Stomach smooth muscle (tissue), 2 donors: Measurements from ENCODE around the gene CDK14.

Experiments used
- H3K27ac ChIP-seq: one replicate; pipeline ENCODE4 v1.7.0; 2013; ENCODE audit warnings: mild to moderate bottlenecking, low read length, inconsistent platforms
- H3K27me3 ChIP-seq, 2 donors: one replicate each; pipeline ENCODE4 v1.7.0; 2013; ENCODE audit warnings: low read length in 2 of 2; ENCODE audit not compliant: insufficient read depth in 2 of 2, control insufficient read depth in 1 of 2
- H3K36me3 ChIP-seq, 2 donors: one replicate each; pipeline ENCODE4 v1.7.0; 2013; ENCODE audit warnings: low read length in 2 of 2; ENCODE audit not compliant: control insufficient read depth in 2 of 2, insufficient read depth in 2 of 2
- H3K4me1 ChIP-seq: one replicate; pipeline ENCODE4 v1.7.0; 2013; ENCODE audit warnings: low read length; ENCODE audit not compliant: control insufficient read depth, insufficient read depth
- H3K4me3 ChIP-seq, 2 donors: one replicate each; pipeline ENCODE4 v1.7.0; 2013; ENCODE audit warnings: low read length in 2 of 2
- H3K9ac ChIP-seq, 2 donors: one replicate each; pipeline ENCODE4 v1.7.0; 2013; ENCODE audit warnings: low read length in 2 of 2, mild to moderate bottlenecking in 1 of 2
- H3K9me3 ChIP-seq, 2 donors: one replicate each; pipeline ENCODE4 v1.7.0; 2013; ENCODE audit warnings: low read length in 2 of 2; ENCODE audit not compliant: control insufficient read depth in 2 of 2
- donor health status: healthy.
- donor health status: Pancreatic carcinoma.

The CDK14 gene

GRCh38 chr7:90995996-90996395 lies 399.9 kb downstream of the CDK14 start:
- Histone ChIP-seq H3K4me1 (no peaks in the 10 kb centered on the region), H3K27me3 (no peaks in the 10 kb centered on the region), H3K9me3 (no peaks in the 10 kb centered on the region), H3K36me3 (no peaks in the 10 kb centered on the region), H3K9ac (no peak overlapping the region), H3K4me3 (no peak overlapping the region), H3K27ac (no peak overlapping the region)

- no peaks in the 10 kb centered on the region for H3K36me3 ChIP-seq
- H3K4me1 ChIP-seq: no peaks in the 10 kb centered on the region
- no peak overlapping the region for H3K9ac ChIP-seq
- H3K27me3 ChIP-seq: no peaks in the 10 kb centered on the region
- no peak overlapping the region for H3K27ac ChIP-seq
- no peak overlapping the region for H3K4me3 ChIP-seq
- H3K9me3 ChIP-seq: no peaks in the 10 kb centered on the region
These were observed 404.2 kb downstream of the CDK14 start for GRCh38 chr7:90999989-91000979.

GRCh38 chr7:91005024-91005423 lies 408.9 kb downstream of the CDK14 start:
- Histone ChIP-seq H3K27me3 (no peaks in the 10 kb centered on the region), H3K9ac (no peak overlapping the region), H3K27ac (no peak overlapping the region), H3K9me3 (no peaks in the 10 kb centered on the region), H3K36me3 (no peaks in the 10 kb centered on the region), H3K4me1 (no peaks in the 10 kb centered on the region), H3K4me3 (no peak overlapping the region)

DNA sequence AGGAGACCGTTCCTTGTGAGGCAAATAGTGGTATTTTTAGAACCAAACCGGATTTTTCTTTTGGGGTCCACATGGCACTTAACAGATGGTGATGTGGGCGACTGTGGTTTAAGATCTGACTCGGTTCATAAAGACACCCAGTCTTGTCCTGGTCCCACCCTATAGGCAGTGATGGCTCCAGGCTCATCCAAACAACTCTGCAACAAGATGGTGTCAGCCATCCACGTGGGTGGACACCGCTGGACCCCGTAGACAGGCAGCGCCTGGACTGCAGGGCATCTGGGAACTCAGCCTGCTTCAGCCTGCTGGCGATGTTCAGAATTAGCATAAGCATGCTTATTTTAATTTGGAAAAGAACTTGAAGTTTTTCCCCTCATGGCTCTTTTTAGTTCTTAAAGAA lies 409.7 kb downstream of the CDK14 start:
- Histone ChIP-seq H3K36me3 (no peaks in the 10 kb centered on the region), H3K27ac (no peak overlapping the region), H3K9ac (no peak overlapping the region), H3K9me3 (no peaks in the 10 kb centered on the region), H3K27me3 (no peaks in the 10 kb centered on the region), H3K4me3 (no peak overlapping the region), H3K4me1 (no peaks in the 10 kb centered on the region)

- Histone ChIP-seq H3K4me1 (no peaks in the 10 kb centered on the region), H3K4me3 (no peak overlapping the region), H3K36me3 (no peaks in the 10 kb centered on the region), H3K9ac (no peak overlapping the region), H3K27me3 (no peaks in the 10 kb centered on the region), H3K9me3 (no peaks in the 10 kb centered on the region), H3K27ac (no peak overlapping the region)
These were observed 411.2 kb downstream of the CDK14 start for GRCh38 chr7:91007371-91007770.

DNA sequence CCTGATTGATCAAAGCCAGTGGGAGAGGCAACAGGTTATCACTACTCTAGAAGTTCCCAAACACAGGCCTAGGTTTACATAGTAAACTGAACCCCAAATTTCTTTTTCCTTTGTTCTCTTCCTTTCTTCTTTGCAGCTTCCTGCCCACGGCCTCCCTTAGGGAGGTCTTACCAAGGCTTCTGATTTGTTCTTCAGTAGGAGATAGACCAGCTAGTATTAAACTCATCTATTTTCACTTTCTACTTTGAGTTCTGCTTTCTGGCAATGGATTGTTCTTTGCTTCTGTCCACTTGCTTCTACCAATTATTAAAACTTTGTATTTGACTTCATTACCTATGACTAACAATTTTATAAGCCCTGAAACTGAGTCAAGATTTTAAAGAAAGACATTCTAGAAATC lies 417.0 kb downstream of the CDK14 start:
- H3K27me3 ChIP-seq: no peaks in the 10 kb centered on the region
- H3K9ac ChIP-seq: no peak overlapping the region
- H3K27ac ChIP-seq: no peak overlapping the region
- H3K36me3 ChIP-seq: no peaks in the 10 kb centered on the region
- H3K4me1 ChIP-seq: no peaks in the 10 kb centered on the region
- no peaks in the 10 kb centered on the region for H3K9me3 ChIP-seq
- H3K4me3 ChIP-seq: no peak overlapping the region

DNA sequence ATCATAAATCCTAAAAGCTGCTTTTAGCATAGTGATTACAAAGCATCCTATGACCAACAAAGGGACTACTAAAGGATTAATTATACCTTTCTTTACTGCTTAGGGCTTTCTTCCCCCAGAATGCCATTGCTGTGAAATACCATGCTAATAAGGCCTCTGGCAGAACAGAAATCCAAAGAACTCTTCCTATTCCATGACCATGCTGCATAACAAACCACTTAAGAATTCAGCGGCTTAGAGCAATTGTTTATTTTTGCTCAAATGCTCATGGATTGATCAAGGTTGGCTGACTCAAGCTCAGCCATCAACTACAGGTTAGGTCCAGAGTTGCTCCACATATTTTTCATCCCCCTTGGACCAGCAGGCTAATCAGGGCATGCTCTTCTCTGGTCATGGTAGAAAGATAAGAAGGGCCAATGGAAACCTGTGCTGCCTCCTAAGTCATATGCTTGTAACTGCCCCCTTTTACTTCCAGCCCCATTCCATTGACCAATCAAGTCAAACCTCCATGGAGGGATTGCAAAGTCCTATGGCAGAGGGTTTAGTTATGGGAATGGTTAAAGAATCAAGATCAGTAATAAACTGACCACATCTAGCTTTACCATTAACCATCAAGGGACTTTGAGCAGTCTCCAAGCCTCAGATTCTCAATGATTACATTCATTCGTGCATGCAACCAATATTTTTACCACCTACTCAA lies 423.7 kb downstream of the CDK14 start:
- Histone ChIP-seq H3K27me3 (no peaks in the 10 kb centered on the region), H3K27ac (no peak overlapping the region), H3K4me3 (no peak overlapping the region), H3K4me1 (no peaks in the 10 kb centered on the region), H3K9me3 (no peaks in the 10 kb centered on the region), H3K9ac (no peak overlapping the region), H3K36me3 (no peaks in the 10 kb centered on the region)

DNA sequence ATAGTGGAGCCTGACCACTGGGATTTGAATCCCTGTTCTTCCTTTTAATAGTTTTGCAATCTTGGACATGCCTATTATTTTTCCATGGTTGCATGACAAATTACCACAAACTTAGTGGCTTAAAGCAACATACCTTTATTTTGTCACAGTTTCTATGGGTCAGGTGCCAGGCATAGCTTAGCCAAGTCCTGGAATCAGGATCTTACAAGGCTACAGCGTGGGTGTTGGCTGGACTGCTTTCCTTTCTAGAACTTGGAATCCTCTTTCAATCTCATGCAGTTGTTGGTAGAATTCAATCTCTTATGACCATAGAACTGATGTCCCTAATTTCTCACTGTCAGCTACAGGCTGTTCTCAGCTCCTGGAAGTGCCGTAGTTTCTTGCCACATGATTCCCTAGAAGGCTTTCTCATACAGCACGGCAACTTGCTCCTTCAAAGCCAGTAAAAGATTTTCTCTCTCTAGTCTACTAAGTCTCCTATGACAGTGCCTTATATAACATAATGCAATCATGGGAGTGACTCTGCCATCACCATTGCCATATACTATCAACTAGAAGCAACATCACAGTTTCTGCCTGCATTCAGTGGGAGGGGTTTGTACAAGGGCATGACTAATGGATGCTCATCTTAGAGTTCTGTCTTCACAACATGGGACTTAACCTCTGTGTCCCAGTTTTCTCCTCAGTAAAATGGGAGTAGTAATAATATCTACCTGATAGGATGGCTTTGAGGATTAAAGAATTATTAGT lies 424.7 kb downstream of the CDK14 start:
- no peak overlapping the region for H3K4me3 ChIP-seq
- H3K9me3 ChIP-seq: no peaks in the 10 kb centered on the region
- H3K4me1 ChIP-seq: no peaks in the 10 kb centered on the region
- H3K27me3 ChIP-seq: no peaks in the 10 kb centered on the region
- no peak overlapping the region for H3K27ac ChIP-seq
- no peaks in the 10 kb centered on the region for H3K36me3 ChIP-seq
- no peak overlapping the region for H3K9ac ChIP-seq

- no peak overlapping the region for H3K27ac ChIP-seq
- no peaks in the 10 kb centered on the region for H3K36me3 ChIP-seq
- H3K27me3 ChIP-seq: no peaks in the 10 kb centered on the region
- no peak overlapping the region for H3K9ac ChIP-seq
- no peaks in the 10 kb centered on the region for H3K9me3 ChIP-seq
- no peak overlapping the region for H3K4me3 ChIP-seq
- H3K4me1 ChIP-seq: no peaks in the 10 kb centered on the region
These were observed 425.8 kb downstream of the CDK14 start for GRCh38 chr7:91021956-91022355.

DNA sequence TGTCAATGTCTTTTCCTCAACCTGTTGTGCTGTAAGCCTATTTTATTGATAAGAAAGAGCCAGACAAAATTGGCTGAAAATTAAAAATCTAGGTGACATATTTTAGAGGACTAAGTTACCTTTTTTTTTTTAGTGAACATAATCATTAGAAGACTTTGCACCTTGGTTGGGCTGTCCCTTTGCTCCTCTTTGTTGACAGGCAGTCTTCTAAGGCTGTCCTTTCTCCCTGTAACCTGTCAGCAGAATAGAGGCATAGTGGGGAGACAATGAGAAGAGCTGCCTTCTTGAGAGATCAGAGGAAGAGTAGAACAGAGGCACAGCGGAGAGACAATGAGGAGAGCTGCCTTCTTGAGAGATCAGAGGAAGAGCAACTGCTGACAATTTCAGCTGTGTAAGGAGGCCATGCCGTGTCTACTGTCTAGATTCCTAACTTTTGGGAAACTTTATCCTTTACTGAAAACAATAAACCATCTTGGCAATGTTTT lies 429.8 kb downstream of the CDK14 start:
- Histone ChIP-seq H3K9ac (no peak overlapping the region), H3K9me3 (no peaks in the 10 kb centered on the region), H3K27ac (no peak overlapping the region), H3K4me1 (no peaks in the 10 kb centered on the region), H3K4me3 (no peak overlapping the region), H3K36me3 (no peaks in the 10 kb centered on the region), H3K27me3 (no peaks in the 10 kb centered on the region)
